Measurements from ENCODE around the gene NAT8L. TPM values are rescaled to one million over a fixed set of nuclear protein-coding genes. Genes with fewer than 3 reads are reported as not detected.

NAT8L gene
- total and polyA plus RNA-seq, 7 donors = under 0.01 to 2.4 (median 0.28) TPM; not detected in 2

GRCh38 chr4:2046031-2046961 lies 12.8 kb upstream of the NAT8L start:
- H3K4me3 ChIP-seq = no peak overlapping the region
- no peaks in the 10 kb centered on the region for H3K36me3 ChIP-seq
- DNase-seq = no peak
- H3K27me3 ChIP-seq = peaks cover 12 to 73% (median 40%) of the 10 kb centered on the region in 3 donors
- intact Hi-C loops (cut with DNase I) = no loop called here
- no peak overlapping the region for H3K27ac ChIP-seq
- TF ChIP-seq POLR2A (IDR thresholded peaks at IDR 0.05) (no peak), EP300 (IDR thresholded peaks at IDR 0.05) (no peak), CTCF (IDR thresholded peaks at IDR 0.05) (no peak), POLR2AphosphoS5 (IDR thresholded peaks at IDR 0.05) (no peak)
- no peaks in the 10 kb centered on the region for H3K9me3 ChIP-seq
- peaks cover 0 to 17% (median 15%) of the 10 kb centered on the region in 4 donors for H3K4me1 ChIP-seq
- 65 to 67% methylated on average over 28 of the region's 28 CpGs for WGBS, 2 donors

GRCh38 chr4:2047031-2047660 lies 12.0 kb upstream of the NAT8L start:
- no peak for DNase-seq
- 28 to 38% methylated on average over 57 of the region's 57 CpGs for WGBS, 2 donors
- H3K27me3 ChIP-seq = peaks cover 6 to 73% (median 34%) of the 10 kb centered on the region in 3 donors

GRCh38 chr4:2047781-2048581 lies 11.1 kb upstream of the NAT8L start:
- intact Hi-C loops (cut with DNase I) = no loop called here
- H3K27ac ChIP-seq = no peak overlapping the region
- peaks cover 0 to under 1% (median 0%) of the 10 kb centered on the region in 4 donors for H3K4me1 ChIP-seq
- no peak for DNase-seq
- WGBS, 2 donors = 89 to 90% methylated on average over 25 of the region's 25 CpGs
- no peaks in the 10 kb centered on the region for H3K36me3 ChIP-seq
- H3K4me3 ChIP-seq = no peak overlapping the region
- no peaks in the 10 kb centered on the region for H3K9me3 ChIP-seq
- TF ChIP-seq POLR2AphosphoS5 (IDR thresholded peaks at IDR 0.05) = no peak
- TF ChIP-seq POLR2A (IDR thresholded peaks at IDR 0.05) = no peak
- no peak for TF ChIP-seq EP300 (IDR thresholded peaks at IDR 0.05)
- no peak for TF ChIP-seq CTCF (IDR thresholded peaks at IDR 0.05)
- H3K27me3 ChIP-seq = peaks cover 6 to 73% (median 26%) of the 10 kb centered on the region in 3 donors

More at GRCh38 chr4:2047031-2047660, 12.0 kb upstream of the NAT8L start:
- no peaks in the 10 kb centered on the region for H3K36me3 ChIP-seq
- TF ChIP-seq EP300 (IDR thresholded peaks at IDR 0.05) (no peak), POLR2AphosphoS5 (IDR thresholded peaks at IDR 0.05) (no peak), POLR2A (IDR thresholded peaks at IDR 0.05) (no peak), CTCF (IDR thresholded peaks at IDR 0.05) (no peak)
- no peak overlapping the region for H3K27ac ChIP-seq
- intact Hi-C loops (cut with DNase I) = no loop called here
- H3K4me1 ChIP-seq = peaks cover 0 to 9% (median 6%) of the 10 kb centered on the region in 4 donors
- H3K9me3 ChIP-seq = no peaks in the 10 kb centered on the region
- H3K4me3 ChIP-seq = no peak overlapping the region

GRCh38 chr4:2048831-2049230 lies 10.3 kb upstream of the NAT8L start:
- no peaks in the 10 kb centered on the region for H3K4me1 ChIP-seq
- peaks cover 6 to 71% (median 18%) of the 10 kb centered on the region in 3 donors for H3K27me3 ChIP-seq
- no peak overlapping the region for H3K27ac ChIP-seq
- H3K36me3 ChIP-seq = no peaks in the 10 kb centered on the region
- no peak overlapping the region for H3K4me3 ChIP-seq
- DNase-seq = no peak
- intact Hi-C loops (cut with DNase I) = no loop called here
- no peaks in the 10 kb centered on the region for H3K9me3 ChIP-seq
- TF ChIP-seq CTCF (IDR thresholded peaks at IDR 0.05) (no peak), POLR2AphosphoS5 (IDR thresholded peaks at IDR 0.05) (no peak), EP300 (IDR thresholded peaks at IDR 0.05) (no peak), POLR2A (IDR thresholded peaks at IDR 0.05) (no peak)
- 85 to 90% methylated on average over 8 of the region's 8 CpGs for WGBS, 2 donors

Measured in sigmoid colon (tissue), 7 donors.